Measurements from ENCODE around the gene HEBP2. TPM values are rescaled to one million over a fixed set of nuclear protein-coding genes. Genes with fewer than 3 reads are reported as not detected.
A peak's percentile ranks its signal among the peaks of the same experiment; 100 is the strongest.

Gene HEBP2
- total RNA-seq, 6 experiments from 2014 or later, result 37.3 to 69.2 (median 53.0) TPM

- no peak for DNase-seq
- intact Hi-C loops (cut with DNase I), result loop anchor here in 1 of 2 donors (10.0 kb wide), 1 partner anchor 111 kb away; no protein-coding TSS in a partner anchor
- Histone ChIP-seq H3K4me1 (peaks cover 0 to 35% (median 16%) of the 10 kb centered on the region in 4 donors), H3K9me3 (no peaks in the 10 kb centered on the region), H3K4me3 (no peak overlapping the region), H3K27ac (peak overlapping the region in 1 of 3 donors; percentile 76), H3K27me3 (no peaks in the 10 kb centered on the region), H3K36me3 (peaks cover 0 to 33% (median 14%) of the 10 kb centered on the region in 4 donors)
- no peak for ATAC-seq
- 93% methylated on average over 5 of the region's 5 CpGs for WGBS (ENCODE audit: insufficient coverage, low coverage, low lambda C conversion rate, missing lambda C conversion rate)
- TF ChIP-seq POLR2A (IDR thresholded peaks at IDR 0.05), result no peak
- TF ChIP-seq CTCF (IDR thresholded peaks at IDR 0.05), result no peak
These were observed 1.9 kb downstream of the HEBP2 start for GRCh38 chr6:138405816-138406413.

GRCh38 chr6:138406443-138406842 lies 2.4 kb downstream of the HEBP2 start:
- Histone ChIP-seq H3K27ac (no peak overlapping the region), H3K4me3 (no peak overlapping the region), H3K27me3 (no peaks in the 10 kb centered on the region), H3K9me3 (no peaks in the 10 kb centered on the region), H3K36me3 (peaks cover 0 to 34% (median 16%) of the 10 kb centered on the region in 4 donors), H3K4me1 (peaks cover 0 to 38% (median 16%) of the 10 kb centered on the region in 4 donors)
- ATAC-seq (no peak), DNase-seq (no peak)
- intact Hi-C loops (cut with DNase I), result loop anchor here in 1 of 2 donors (10.0 kb wide), 1 partner anchor 112 kb away; no protein-coding TSS in a partner anchor
- TF ChIP-seq POLR2A (IDR thresholded peaks at IDR 0.05), result no peak
- TF ChIP-seq CTCF (IDR thresholded peaks at IDR 0.05), result peak in 2 of 4 donors; percentile 10 to 12
- 63% methylated on average over 2 of the region's 2 CpGs for WGBS (ENCODE audit: insufficient coverage, low coverage, low lambda C conversion rate, missing lambda C conversion rate)

- WGBS (ENCODE audit: insufficient coverage, low coverage, low lambda C conversion rate, missing lambda C conversion rate), result 48% methylated on average over 8 of the region's 8 CpGs
- Histone ChIP-seq H3K4me1 (peaks cover 0 to 38% (median 16%) of the 10 kb centered on the region in 4 donors), H3K27me3 (no peaks in the 10 kb centered on the region), H3K4me3 (no peak overlapping the region), H3K36me3 (peaks cover 4 to 62% (median 29%) of the 10 kb centered on the region in 4 donors), H3K9me3 (no peaks in the 10 kb centered on the region), H3K27ac (peak overlapping the region; percentile 34 to 62 (median 61))
- DNase-seq, result peak; percentile 55 to 77 (median 65)
- peak; percentile 37 to 67 (median 61) for ATAC-seq
- intact Hi-C loops (cut with DNase I), result loop anchor here in 1 of 2 donors (10.0 kb wide), 1 partner anchor 285 kb away; no protein-coding TSS in a partner anchor
- no peak for TF ChIP-seq CTCF (IDR thresholded peaks at IDR 0.05)
- no peak for TF ChIP-seq POLR2A (IDR thresholded peaks at IDR 0.05)
These were observed 6.2 kb downstream of the HEBP2 start for GRCh38 chr6:138410048-138410735.

GRCh38 chr6:138410972-138411880 lies 7.2 kb downstream of the HEBP2 start:
- TF ChIP-seq CTCF (IDR thresholded peaks at IDR 0.05) (no peak), POLR2A (IDR thresholded peaks at IDR 0.05) (no peak)
- Histone ChIP-seq H3K27me3 (no peaks in the 10 kb centered on the region), H3K9me3 (no peaks in the 10 kb centered on the region), H3K4me1 (peaks cover 0 to 38% (median 12%) of the 10 kb centered on the region in 4 donors), H3K4me3 (no peak overlapping the region), H3K27ac (peak overlapping the region in 2 of 3 donors; percentile 37 to 62), H3K36me3 (peaks cover 4 to 58% (median 26%) of the 10 kb centered on the region in 4 donors)
- DNase-seq (no peak), ATAC-seq (peak in 1 of 4 donors; percentile 9)
- intact Hi-C loops (cut with DNase I), result loop anchor here in 1 of 2 donors (10.0 kb wide), 1 partner anchor 286 kb away; no protein-coding TSS in a partner anchor
- WGBS (ENCODE audit: insufficient coverage, low coverage, low lambda C conversion rate, missing lambda C conversion rate), result 76% methylated on average over 6 of the region's 6 CpGs

Measured in right lobe of liver (tissue), 6 donors.